GM18907 (cell line): Measurements from ENCODE around the gene TDG.
A peak's percentile ranks its signal among the peaks of the same experiment; 100 is the strongest.

Source experiments
- ATAC-seq: cut with Tn5 transposase; IDR thresholded peaks from one replicate; pipeline ENCODE4 v1.9.1; 2021; ENCODE audit warnings: mild to moderate bottlenecking, moderate library complexity; ENCODE audit not compliant: unreplicated experiment

TDG gene

DNA sequence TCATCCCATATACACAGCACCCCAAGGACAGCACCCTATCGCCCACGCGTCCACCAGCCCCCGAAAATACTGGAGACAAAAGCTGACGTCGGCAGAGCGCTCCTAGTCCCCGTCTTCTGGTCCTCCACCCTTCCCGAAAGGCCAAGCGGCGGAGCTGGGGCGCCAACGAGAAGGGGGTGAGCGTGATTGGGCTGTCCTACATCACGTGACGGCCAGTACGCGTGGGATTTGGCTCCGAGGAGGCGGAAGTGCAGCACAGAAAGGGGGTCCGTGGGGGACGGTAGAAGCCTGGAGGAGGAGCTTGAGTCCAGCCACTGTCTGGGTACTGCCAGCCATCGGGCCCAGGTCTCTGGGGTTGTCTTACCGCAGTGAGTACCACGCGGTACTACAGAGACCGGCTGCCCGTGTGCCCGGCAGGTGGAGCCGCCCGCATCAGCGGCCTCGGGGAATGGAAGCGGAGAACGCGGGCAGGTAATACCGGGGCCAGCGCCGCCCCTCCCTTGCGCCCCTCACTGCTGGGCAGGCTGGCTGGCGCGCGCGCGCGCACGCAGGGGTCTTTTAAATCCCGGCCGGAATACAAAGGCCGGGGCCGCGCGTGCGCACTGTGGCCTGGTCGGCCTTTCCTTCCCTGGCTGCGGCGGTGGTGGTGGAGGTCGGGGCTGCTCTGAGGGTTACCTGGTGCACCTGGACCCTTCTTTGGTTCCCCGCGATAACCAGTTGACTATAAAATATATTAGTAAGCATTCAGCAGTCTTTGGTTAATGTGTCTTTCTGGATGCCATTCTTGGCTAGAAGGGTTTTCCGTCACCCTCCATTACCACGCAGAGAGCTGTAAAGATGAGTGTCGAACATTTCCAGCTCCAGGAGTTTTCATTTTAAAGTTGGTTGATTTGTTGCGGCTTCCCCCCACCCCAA, at the start of gene TDG:
TSS of gene TDG (plus strand) at position 283 of the 915 bp plus-strand sequence. CDS start at position 449, 166 bp downstream.
- peak; percentile 92 for ATAC-seq

DNA sequence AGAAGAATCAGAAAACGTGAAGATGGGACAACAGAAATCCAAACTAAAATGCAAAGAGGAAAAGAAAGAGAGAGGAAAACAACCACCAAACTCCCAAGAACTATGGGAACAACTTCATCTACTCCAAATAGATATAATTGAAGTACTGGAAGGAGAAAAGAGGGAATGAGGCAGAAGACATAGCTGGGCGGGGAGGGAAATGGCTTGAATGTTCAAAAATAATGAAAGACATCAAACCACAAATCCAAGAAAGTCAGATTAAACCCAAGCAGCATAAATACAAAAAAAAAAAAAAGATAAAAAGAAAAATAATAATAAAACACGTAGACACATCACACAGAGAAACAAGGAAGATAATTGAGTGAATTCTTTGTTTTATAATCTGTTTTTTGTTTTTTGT, 47.8 kb upstream of the TDG start:
- ATAC-seq = no peak

DNA sequence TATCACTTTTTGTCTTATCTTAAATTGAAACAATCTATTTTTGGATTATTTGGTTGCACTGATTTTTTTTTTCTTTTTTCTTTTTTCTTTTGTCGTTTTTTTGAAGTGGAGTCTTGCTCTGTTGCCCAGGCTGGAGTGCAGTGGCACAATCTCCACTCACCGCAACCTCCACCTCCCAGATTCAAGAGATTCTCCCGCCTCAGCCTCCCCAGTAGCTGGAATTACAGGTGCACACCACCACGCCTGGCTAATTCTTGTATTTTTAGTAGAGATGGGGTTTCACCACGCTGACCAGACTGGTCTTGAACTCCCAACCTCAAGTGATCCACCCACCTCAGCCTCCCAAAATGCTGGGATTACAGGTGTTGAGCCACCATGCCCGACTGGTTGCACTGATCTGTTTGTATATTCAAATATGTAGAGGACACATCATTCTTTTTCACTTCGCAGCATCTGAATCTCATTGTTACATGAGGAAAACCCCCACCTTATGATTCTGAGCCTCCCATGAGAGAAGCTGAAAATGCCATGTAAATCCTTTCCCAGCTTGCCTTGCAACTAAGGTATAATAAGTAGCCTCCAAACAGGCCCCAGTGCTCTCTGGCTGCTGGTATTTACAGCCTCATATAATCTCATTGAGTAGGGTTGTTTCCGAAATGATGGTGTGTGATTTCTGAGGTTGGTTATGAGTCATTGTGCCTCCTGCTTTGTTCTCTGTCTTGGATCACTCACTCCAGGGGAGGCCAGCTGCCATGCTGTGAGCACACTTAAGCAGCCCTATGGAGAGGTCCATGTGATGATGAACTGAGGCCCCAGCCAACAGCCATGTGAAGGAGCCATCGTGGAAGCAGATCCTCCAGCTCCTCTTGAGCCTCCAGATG, 40.7 kb upstream of the TDG start:
- ATAC-seq = peak; percentile 43

- peak; percentile 20 for ATAC-seq
Measured at GRCh38 chr12:103928682-103929045, 37.0 kb upstream of the TDG start.

DNA sequence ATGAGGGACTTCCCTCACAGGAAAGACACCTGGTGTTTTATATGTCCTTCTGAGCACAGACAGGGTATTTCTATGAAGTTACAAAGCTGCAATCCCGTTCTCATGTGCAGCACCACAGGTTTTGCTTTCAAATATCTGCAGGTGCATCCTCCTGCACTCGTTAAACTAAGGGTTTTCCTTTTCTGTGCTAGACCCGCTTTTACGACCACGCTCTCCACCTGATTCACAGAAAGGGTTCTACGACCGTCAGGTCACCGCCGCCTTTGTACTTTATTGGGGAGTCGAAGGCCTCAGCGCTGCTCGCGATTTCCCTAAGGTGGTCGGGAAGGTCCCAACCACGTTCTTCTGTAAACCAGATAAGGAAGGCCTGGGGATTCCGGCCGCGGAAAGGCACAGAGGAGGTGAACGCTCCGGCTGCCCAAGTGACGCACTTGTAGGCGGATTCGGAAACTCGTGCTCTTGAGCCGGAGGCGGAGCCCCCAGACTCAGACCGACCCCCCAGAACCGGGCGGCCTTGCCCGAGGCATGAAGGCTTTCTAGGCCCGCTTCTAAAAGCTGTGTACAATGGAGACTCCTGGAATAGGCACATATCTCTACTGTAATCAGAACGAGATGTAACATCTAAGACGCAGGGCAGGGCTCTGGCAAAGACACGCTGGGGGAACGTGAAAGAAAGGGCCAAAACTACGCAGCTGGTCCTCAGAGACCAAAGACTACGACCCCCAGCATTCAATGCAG, 36.5 kb upstream of the TDG start:
- peak; percentile 24 for ATAC-seq

DNA sequence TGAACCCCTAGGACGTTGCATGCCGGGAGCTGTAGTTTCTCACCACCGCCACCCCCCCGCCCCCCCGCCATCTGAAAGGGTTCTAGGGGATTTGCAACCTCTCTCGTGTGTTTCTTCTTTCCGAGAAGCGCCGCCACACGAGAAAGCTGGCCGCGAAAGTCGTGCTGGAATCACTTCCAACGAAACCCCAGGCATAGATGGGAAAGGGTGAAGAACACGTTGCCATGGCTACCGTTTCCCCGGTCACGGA, 36.0 kb upstream of the TDG start:
- no peak for ATAC-seq

GRCh38 chr12:103930034-103930786, 35.5 kb upstream of the TDG start, which contains the start of gene HSP90B1:
HSP90B1 (plus strand) TSS chr12:103930410; CDS start chr12:103930516, 106 bp downstream.
- ATAC-seq = peak; percentile 66

- ATAC-seq = no peak
Measured at GRCh38 chr12:103930787-103931735, 34.6 kb upstream of the TDG start.

DNA sequence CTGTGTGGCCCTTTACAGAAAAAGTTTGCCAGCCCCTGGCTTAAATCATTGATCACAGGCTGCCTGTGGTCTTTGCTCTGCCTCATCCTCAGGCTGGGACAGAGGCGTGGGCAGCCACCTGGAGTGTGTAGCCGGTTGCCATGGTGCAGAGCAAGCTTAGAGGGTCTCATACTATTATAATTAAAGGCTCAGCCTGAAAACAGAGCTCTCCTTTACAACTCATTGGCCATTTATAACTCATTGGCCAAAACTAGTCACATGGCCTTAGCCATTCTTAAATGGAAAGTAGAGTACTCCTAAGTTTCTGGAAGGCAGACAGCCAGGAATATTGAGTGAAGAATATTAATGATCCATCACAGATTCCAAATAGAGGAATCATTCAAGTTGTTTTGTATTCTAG, 32.4 kb upstream of the TDG start:
- no peak for ATAC-seq

DNA sequence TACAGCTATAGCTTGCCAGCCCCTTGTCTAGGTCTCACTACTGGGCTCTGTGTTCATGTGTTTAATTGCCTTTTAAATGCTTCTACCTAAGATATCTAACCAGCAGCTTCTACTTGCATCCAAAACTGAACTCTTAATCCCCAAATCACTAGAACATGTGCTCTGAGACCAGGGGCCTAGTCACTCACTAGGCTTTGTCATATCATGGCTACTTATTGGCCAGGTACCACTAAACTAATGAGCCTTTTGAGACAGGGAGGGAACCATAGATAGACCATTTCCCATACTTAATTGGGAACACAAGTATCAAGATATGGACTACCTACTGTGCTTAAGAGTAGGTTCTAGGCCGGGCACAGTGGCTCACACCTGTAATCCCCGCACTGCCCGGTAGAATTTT, 29.0 kb upstream of the TDG start:
- ATAC-seq = no peak

DNA sequence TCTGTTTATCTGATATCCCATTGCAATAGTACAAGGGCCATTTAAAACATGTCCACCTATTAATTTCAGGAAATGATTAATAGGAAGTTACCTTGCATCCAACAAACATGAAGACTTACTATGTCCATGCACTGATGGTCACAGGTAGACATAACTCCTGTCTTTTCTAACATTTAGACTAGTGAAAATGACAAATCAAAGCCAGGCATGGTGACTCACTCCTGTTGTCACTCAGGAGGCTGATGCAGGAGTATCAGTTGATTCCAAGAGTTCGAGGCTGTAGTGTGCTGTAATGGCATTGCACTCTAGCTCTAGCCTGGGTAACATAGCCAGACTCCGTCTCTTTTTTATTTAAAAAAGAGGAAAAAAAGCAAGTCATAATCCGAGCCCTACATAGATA, 20.7 kb upstream of the TDG start:
- ATAC-seq = no peak

- ATAC-seq = no peak
Measured at GRCh38 chr12:103947871-103948555, 17.7 kb upstream of the TDG start.

DNA sequence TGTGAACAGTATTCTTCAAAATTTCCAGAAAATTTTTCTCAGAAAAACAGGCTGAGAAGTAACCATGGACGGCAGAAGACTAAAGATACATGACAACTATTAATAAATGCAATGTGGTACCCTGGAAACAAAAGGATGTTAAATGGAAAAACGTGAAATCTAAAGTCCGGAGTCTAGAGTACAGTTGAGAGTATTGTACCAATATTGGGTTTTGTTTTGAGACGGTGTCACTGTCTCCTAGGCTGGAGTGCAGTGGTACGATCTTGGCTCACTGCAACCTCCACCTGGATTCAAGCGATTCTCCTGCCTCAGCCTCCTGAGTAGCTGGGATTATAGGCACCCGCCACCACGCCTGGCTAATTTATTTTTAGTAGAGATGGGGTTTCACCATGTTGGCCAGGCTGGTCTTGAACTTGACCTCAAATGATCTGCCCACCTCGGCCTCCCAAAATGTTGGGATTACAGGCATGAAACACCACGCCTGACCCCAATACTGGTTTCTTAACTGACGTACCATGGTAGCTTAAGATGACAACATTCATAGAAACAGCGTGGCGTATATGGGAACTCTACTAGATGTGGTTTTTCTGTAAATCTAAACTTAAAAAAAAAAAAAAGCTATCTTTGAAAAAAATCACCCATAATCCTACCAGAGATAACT, 16.8 kb upstream of the TDG start:
- ATAC-seq = no peak

DNA sequence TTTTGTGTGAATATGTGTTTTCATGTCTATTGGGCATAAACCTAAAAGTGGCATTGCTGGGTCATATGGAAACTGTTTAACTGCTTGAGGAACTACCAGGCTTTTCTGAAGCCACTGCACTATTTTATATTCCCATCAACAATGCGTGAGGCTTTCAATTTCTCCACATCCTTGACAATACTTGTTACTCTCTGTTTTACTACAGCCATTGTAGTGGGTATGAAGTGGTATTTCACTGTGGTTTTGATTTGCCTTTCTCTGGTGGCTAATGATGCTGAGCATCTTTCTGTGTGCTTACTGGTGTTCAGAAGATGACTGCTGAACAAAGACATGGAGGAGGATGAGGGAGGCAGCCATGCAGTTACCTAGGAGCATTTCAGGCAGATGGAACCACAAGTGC, 13.2 kb upstream of the TDG start:
- ATAC-seq = no peak

- ATAC-seq = no peak
Measured at GRCh38 chr12:103955811-103956508, 9.7 kb upstream of the TDG start.

DNA sequence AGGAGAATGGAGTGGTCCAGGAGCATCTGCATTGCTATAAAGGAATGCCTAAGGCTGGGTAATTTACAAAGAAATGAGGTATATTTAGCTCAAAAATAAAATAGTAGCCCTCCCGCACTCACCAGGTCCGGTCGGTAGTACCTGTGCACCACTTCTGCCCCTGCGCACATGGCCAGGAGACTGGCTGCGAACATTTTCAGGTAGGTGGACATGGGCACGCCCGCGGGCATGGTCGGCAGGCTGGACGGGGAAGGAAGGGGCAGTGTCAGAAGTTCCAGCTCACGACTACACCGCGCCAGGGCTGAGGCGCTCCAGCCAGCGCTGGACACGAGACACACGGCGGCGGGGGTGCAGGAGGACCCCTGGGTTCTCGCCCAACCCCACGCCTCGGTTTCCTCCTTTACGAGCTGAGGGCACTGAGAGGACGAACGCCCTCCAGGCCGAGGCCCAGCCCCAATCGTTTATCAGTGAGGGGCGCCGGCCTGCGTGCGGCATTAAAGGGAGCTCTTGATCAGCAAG, 9.1 kb upstream of the TDG start:
- peak; percentile 43 for ATAC-seq

- ATAC-seq = no peak
Measured at GRCh38 chr12:103957865-103958388, 7.7 kb upstream of the TDG start.
